CD14-positive monocyte (primary cell): ENCODE data around the gene NOP16. TPM values are rescaled to one million over a fixed set of nuclear protein-coding genes. Genes with fewer than 3 reads are reported as not detected.

Experiments used
- DNase-seq, 3 donors: peaks; one replicate each; pipeline ENCODE4 v3.0.0-alpha.2; 2011 to 2022
- H2AFZ ChIP-seq: 2 replicates; pipeline ENCODE4 v1.6.0; 2012; ENCODE audit warnings: mild to moderate bottlenecking, low read depth, low read length, inconsistent platforms; ENCODE audit not compliant: insufficient read depth, poor library complexity, severe bottlenecking
- H3K27ac ChIP-seq, 2 donors: 1 replicate in 1 of 2; 2 replicates in 1 of 2; pipeline ENCODE4 v1.5.1; 2012 to 2013; ENCODE audit warnings: low read length in 2 of 2, control low read depth in 1 of 2, inconsistent platforms in 1 of 2, low read depth in 1 of 2, mild to moderate bottlenecking in 1 of 2
- H3K27me3 ChIP-seq, 2 donors: one replicate each; pipeline versions ENCODE4 v1.6.0 to v1.6.1; 2011 to 2013; ENCODE audit warnings: low read length in 2 of 2; ENCODE audit not compliant: control insufficient read depth in 2 of 2, insufficient read depth in 2 of 2
- H3K36me3 ChIP-seq, 2 donors: replicated peaks in 1 of 2; 1 replicate in 1 of 2; 2 replicates in 1 of 2; pipeline versions ENCODE4 v1.5.1 to v1.6.1; 2012 to 2013; ENCODE audit warnings: low read length in 2 of 2, control low read depth in 1 of 2, inconsistent platforms in 1 of 2, mild to moderate bottlenecking in 1 of 2; ENCODE audit not compliant: insufficient read depth in 2 of 2, control insufficient read depth in 1 of 2
- H3K4me1 ChIP-seq, 2 donors: 1 replicate in 1 of 2; 2 replicates in 1 of 2; pipeline versions ENCODE4 v1.5.1 to v1.6.1; 2012 to 2013; ENCODE audit warnings: low read length in 2 of 2, control low read depth in 1 of 2, inconsistent platforms in 1 of 2, mild to moderate bottlenecking in 1 of 2, moderate library complexity in 1 of 2; ENCODE audit not compliant: insufficient read depth in 2 of 2, control insufficient read depth in 1 of 2
- H3K4me2 ChIP-seq: replicated peaks from 2 replicates; pipeline ENCODE3; 2012; ENCODE audit warnings: low read length, moderate library complexity, mild to moderate bottlenecking; ENCODE audit not compliant: poor library complexity, severe bottlenecking; ENCODE audit errors: extremely low read depth
- H3K4me3 ChIP-seq, 3 experiments: fragments of 200-600 bp in 1 of 3; sonication (generic) in 1 of 3; replicated peaks in 1 of 3; 1 replicate in 2 of 3; 2 replicates in 1 of 3; pipeline ENCODE4 v1.5.1; 2011 to 2013; ENCODE audit warnings: low read length in 3 of 3, mild to moderate bottlenecking in 3 of 3, control low read depth in 2 of 3, low read depth in 2 of 3, inconsistent platforms in 1 of 3, moderate library complexity in 1 of 3
- H3K79me2 ChIP-seq: 2 replicates; pipeline ENCODE4 v1.6.0; 2012; ENCODE audit warnings: mild to moderate bottlenecking, control low read depth, inconsistent platforms, low read length, moderate library complexity; ENCODE audit not compliant: insufficient read depth
- H3K9ac ChIP-seq: 2 replicates; pipeline ENCODE4 v1.6.0; 2017; ENCODE audit warnings: low read length, mild to moderate bottlenecking; ENCODE audit not compliant: insufficient read depth, poor library complexity, severe bottlenecking
- H3K9me3 ChIP-seq, 2 donors: replicated peaks in 1 of 2; 1 replicate in 1 of 2; 2 replicates in 1 of 2; pipeline versions ENCODE4 v1.5.1 to v1.6.1; 2012 to 2013; ENCODE audit warnings: low read length in 2 of 2, control low read depth in 1 of 2; ENCODE audit not compliant: control insufficient read depth in 1 of 2, insufficient read depth in 1 of 2
- H4K20me1 ChIP-seq: 2 replicates; pipeline ENCODE4 v1.6.0; 2012; ENCODE audit warnings: mild to moderate bottlenecking, low read length, control low read depth, moderate library complexity; ENCODE audit not compliant: insufficient read depth
- H3K27ac Mint-ChIP-seq, 7 donors: one replicate each; pipeline ENCODE4 v1.8.0; 2020; ENCODE audit warnings: mild to moderate bottlenecking in 7 of 7, mixed read lengths in 7 of 7, moderate library complexity in 6 of 7, inconsistent platforms in 2 of 7
- H3K27me3 Mint-ChIP-seq, 3 donors: one replicate each; pipeline ENCODE4 v1.8.0; 2021 to 2022; ENCODE audit warnings: low read depth in 3 of 3, mild to moderate bottlenecking in 3 of 3, mixed read lengths in 3 of 3, moderate library complexity in 3 of 3, inconsistent platforms in 1 of 3
- H3K36me3 Mint-ChIP-seq, 2 donors: one replicate each; pipeline ENCODE4 v1.8.0; 2020; ENCODE audit warnings: mixed read lengths in 2 of 2, inconsistent platforms in 1 of 2, mild to moderate bottlenecking in 1 of 2
- H3K4me1 Mint-ChIP-seq: one replicate; pipeline ENCODE4 v1.8.0; 2020; ENCODE audit warnings: mild to moderate bottlenecking, mixed read lengths
- H3K4me3 Mint-ChIP-seq, 2 donors: one replicate each; pipeline ENCODE4 v1.8.0; 2020; ENCODE audit warnings: mild to moderate bottlenecking in 2 of 2, mixed read lengths in 2 of 2, moderate library complexity in 1 of 2
- H3K9me3 Mint-ChIP-seq, 7 donors: one replicate each; pipeline ENCODE4 v1.8.0; 2020 to 2022; ENCODE audit warnings: mixed read lengths in 7 of 7, mild to moderate bottlenecking in 6 of 7, moderate library complexity in 6 of 7, inconsistent platforms in 2 of 7
- WGBS: methylation state at CpG from one replicate; pipeline ENCODE4 v1.1.5; 2013; ENCODE audit warnings: missing lambda C conversion rate; ENCODE audit not compliant: insufficient coverage; 5-methylcytosine and 5-hydroxymethylcytosine counted together
- intact Hi-C, 2 donors: fragments of 100-400 bp; cut with micrococcal nuclease; formaldehyde crosslinking; loops; one replicate each; pipeline versions ENCODE4 v1.15.0 to v1.15.1; 2023
- polyA plus RNA-seq, 3 donors: library from polyadenylated mRNA; depleted of rRNA in 1 of 3; unstranded in 2 of 3; stranded (reverse) in 1 of 3; fragments of 300-500 nt in 2 of 3; fragments of >200 nt in 1 of 3; fragmentation: Illumina TruSeq in 2 of 3; gene quantifications; 1 replicate in 2 of 3; 2 replicates in 1 of 3; pipeline ENCODE4 v1.2.3, GENCODE V29; 2012 to 2021
- TF ChIP-seq, protein P1 (sequence below): fragments of 200-600 bp; IDR thresholded peaks from one replicate; pipeline ENCODE4 v1.8.0; 2022; ENCODE audit warnings: antibody characterized with exemption, mild to moderate bottlenecking

NOP16 gene
- polyA plus RNA-seq, 3 donors = 17.2 to 23.4 (median 17.6) TPM

DNA sequence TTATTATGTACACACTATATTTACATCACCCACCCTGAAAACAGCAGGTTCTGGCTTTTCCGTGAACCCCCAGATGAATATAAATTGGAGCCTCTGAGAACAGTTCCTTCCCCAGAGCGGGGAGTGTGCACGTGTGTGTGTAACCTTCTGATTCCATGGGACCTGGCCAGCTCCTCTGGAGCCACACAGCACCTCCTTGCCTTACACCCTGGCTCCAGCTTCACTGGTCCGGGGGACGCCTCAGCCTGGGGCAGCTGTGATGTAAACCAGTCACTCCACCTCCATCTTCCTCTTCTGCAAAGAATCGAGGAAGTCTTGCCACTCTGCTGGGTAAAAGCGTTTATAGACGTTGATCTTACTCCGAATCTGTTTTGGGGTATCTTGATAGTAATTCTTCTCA lies 4.4 kb downstream of the NOP16 start:
- no peaks in the 10 kb centered on the region for H3K9me3 ChIP-seq
- H3K27me3 ChIP-seq = no peaks in the 10 kb centered on the region
- no peak overlapping the region for H3K9ac ChIP-seq
- TF ChIP-seq, protein P1, sequence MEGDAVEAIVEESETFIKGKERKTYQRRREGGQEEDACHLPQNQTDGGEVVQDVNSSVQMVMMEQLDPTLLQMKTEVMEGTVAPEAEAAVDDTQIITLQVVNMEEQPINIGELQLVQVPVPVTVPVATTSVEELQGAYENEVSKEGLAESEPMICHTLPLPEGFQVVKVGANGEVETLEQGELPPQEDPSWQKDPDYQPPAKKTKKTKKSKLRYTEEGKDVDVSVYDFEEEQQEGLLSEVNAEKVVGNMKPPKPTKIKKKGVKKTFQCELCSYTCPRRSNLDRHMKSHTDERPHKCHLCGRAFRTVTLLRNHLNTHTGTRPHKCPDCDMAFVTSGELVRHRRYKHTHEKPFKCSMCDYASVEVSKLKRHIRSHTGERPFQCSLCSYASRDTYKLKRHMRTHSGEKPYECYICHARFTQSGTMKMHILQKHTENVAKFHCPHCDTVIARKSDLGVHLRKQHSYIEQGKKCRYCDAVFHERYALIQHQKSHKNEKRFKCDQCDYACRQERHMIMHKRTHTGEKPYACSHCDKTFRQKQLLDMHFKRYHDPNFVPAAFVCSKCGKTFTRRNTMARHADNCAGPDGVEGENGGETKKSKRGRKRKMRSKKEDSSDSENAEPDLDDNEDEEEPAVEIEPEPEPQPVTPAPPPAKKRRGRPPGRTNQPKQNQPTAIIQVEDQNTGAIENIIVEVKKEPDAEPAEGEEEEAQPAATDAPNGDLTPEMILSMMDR = no peak
- Mint-ChIP-seq H3K9me3 (no peaks in the 10 kb centered on the region), H3K4me3 (no peak overlapping the region), H3K36me3 (peaks cover 47 to 55% of the 10 kb centered on the region in 2 donors), H3K27ac (peak overlapping the region in 1 of 7 donors; percentile 45), H3K27me3 (peaks cover 0 to 2% (median 0%) of the 10 kb centered on the region in 3 donors), H3K4me1 (peaks cover 23% of the 10 kb centered on the region)
- H3K36me3 ChIP-seq = peaks cover 39 to 62% of the 10 kb centered on the region in 2 donors
- 93% methylated on average over 3 of the region's 9 CpGs for WGBS
- H2AFZ ChIP-seq = no peak overlapping the region
- DNase-seq = no peak
- H3K27ac ChIP-seq = no peak overlapping the region
- H3K79me2 ChIP-seq = peaks cover 27% of the 10 kb centered on the region
- peaks cover 10 to 18% of the 10 kb centered on the region in 2 donors for H3K4me1 ChIP-seq
- intact Hi-C loops = loop anchor here in 1 of 2 donors (10.0 kb wide), 1 partner anchor 151 kb away; the partner anchor contains the start of gene RNF44
- H3K4me3 ChIP-seq = no peak overlapping the region
- H4K20me1 ChIP-seq = peaks cover 11% of the 10 kb centered on the region
- H3K4me2 ChIP-seq = no peak overlapping the region

DNA sequence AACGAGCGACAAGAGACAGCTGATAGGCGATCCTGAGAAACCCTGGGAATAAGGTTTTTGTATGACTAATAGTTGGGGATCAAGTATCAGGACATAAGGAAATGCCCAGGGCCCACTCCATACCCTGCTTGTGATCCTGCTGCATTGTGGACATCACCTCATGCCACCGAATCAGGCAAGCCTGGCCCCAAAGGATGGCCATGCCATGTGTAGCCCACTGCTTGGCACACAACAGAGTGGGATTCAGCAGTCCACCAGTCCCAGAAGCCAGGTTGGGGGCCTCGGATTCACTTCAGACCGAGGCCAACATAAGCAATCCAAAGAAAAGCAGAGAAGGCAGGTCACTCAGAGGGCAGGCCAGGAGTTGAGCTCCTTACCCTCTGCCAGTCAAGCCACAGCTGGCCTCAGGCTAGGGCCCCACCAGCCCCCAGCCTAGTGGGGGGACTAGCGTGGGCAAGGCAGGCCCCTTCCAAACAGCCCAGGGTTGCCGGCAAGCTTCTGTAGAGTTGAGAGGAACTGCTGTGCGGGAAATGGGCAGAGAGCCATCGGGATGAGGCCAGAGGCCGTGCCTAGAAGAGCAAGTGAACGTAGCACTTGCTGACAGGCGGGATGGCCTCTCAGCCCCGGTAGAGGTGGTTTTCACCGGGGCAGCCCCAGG lies 5.0 kb downstream of the NOP16 start:
- Histone ChIP-seq H3K9ac (no peak overlapping the region), H3K79me2 (peaks cover 27% of the 10 kb centered on the region), H3K36me3 (peaks cover 39 to 62% of the 10 kb centered on the region in 2 donors), H3K4me3 (no peak overlapping the region), H3K27ac (no peak overlapping the region), H3K27me3 (no peaks in the 10 kb centered on the region), H3K4me2 (no peak overlapping the region), H4K20me1 (peaks cover 11% of the 10 kb centered on the region), H2AFZ (no peak overlapping the region), H3K9me3 (no peaks in the 10 kb centered on the region), H3K4me1 (peaks cover 10 to 18% of the 10 kb centered on the region in 2 donors)
- DNase-seq = no peak
- H3K36me3 Mint-ChIP-seq = peaks cover 47 to 55% of the 10 kb centered on the region in 2 donors
- intact Hi-C loops = loop anchor here in 1 of 2 donors (10.0 kb wide), 1 partner anchor 151 kb away; the partner anchor contains the start of gene RNF44
- TF ChIP-seq, protein P1 = no peak
- H3K4me1 Mint-ChIP-seq = peaks cover 23% of the 10 kb centered on the region
- H3K4me3 Mint-ChIP-seq = no peak overlapping the region
- H3K27me3 Mint-ChIP-seq = peaks cover 0 to 2% (median 0%) of the 10 kb centered on the region in 3 donors
- H3K27ac Mint-ChIP-seq = no peak overlapping the region
- no peaks in the 10 kb centered on the region for H3K9me3 Mint-ChIP-seq
- 85% methylated on average over 12 of the region's 15 CpGs for WGBS
